NCI-H460 (cell line): ENCODE results near the gene PACSIN2. TPM values are rescaled to one million over a fixed set of nuclear protein-coding genes. Genes with fewer than 3 reads are reported as not detected.
"Not testable (repeated sequence)": the region's sequence is repeated elsewhere in the genome, so short reads cannot be mapped to it uniquely, and the experiment has no call there.

Source experiments
- DNase-seq: peaks from one replicate; pipeline ENCODE4 v3.0.0-alpha.2; 2016; ENCODE audit warnings: low read depth; ENCODE audit errors: extremely low read depth
- total RNA-seq: library from RNA; depleted of rRNA; stranded (reverse); fragments of >200 nt; shearing (Covaris generic); gene quantifications from 2 replicates; pipeline ENCODE4 v1.2.3, GENCODE V29; 2014

Gene PACSIN2
- total RNA-seq, 1 experiment from 2014 or later = 29.9 TPM

DNA sequence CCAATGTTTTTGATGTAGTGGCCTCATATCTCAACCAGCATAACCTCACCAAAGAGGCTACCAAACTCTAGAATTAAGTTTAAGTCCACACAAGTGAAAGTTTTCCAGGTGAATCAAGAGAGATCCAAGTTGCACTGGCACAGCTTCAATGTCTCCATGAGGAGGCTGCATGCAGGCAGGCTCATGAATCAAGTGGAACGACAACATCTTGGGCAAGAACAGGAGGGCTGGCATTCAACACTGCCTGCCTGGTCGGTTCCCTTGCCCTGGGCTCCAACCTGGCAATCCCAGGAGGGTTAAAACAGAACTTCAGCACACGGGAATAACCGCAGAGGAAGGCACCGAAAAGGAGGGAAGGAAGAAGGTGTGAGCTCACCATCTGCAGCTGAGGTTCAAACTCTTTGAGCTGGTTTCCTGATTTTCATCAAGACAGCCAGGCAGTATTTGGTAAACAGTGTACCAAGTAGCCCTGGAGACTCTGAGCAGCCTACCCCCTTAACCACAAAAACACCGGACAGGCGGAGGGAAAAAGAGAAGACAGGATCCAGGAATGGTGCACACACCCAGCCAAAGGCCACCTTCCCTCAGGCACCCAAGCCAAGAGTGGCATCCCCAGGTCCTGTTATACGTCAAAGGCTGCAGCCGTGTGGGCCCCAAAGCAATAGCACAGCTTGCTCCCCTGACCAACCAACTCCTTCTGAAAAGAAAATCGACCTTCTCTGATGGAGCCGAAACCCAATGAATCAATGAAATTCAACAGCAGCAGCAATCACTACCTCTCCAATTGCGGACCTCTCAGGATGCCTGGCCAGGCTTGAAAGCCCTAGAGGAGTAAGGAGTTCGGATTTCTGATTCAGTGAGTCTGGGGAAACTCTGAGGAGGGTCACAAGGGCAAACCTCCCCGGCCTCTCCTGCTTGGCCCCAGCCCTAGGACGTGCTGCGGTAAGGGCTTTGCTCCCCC is 1.3 kb downstream of the PACSIN2 start:
- DNase-seq = no peak

DNA sequence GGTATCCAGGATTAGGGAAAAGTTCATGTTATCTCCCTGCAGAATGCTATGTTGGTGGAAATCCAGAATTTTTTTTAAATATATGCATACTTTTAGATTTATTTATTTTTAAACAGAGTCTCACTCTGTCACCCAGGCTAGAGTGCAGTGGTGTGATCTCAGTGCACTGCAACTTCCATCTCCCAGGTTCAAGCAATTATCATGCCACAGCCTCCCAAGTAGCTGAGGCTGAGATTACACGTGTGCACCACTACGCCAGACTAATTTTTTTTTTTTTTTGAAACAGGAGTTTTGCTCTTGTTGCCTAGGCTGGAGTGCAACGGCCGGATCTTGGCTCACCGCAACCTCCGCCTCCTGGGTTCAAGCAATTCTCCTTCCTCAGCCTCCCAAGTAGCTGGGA is 2.6 kb downstream of the PACSIN2 start:
- DNase-seq = no peak

DNA sequence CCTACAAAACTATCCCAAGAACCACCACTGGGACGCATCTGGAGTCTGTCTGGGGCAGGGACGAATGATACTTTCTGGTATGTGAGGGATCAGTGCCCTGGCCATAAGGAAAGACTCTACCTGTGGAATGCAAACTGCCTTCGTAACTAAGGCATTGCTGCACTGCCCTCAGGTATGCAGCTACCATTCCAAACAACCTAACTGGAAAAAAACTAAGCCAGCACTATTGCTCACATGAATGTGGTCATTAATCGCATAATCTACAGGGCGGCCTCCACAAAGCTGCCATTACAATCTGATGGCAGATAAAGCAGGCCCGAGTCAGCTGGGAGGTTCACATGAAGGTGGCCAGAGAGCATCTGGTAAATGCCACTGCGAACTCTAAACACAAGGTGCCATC is 3.9 kb downstream of the PACSIN2 start:
- DNase-seq = no peak

DNA sequence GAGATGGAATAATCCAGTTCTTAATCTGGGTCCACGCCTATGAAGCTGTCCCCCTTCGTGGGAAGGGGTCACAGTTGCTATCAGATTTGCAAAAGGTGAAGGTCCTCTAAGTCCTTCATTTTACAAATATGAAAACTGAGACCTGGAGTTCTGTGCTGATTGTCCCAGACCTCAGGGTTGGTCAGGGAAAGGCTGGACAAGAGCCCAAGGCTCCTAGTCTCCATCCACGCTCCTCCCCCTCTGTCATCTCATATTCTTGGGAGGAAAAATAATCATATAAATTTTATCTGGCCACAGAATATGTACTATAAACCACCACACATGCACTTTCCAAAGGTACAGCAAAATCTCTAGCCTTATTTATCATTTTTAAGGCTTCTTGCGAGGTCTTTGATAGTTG is 5.5 kb downstream of the PACSIN2 start:
- no peak for DNase-seq

DNA sequence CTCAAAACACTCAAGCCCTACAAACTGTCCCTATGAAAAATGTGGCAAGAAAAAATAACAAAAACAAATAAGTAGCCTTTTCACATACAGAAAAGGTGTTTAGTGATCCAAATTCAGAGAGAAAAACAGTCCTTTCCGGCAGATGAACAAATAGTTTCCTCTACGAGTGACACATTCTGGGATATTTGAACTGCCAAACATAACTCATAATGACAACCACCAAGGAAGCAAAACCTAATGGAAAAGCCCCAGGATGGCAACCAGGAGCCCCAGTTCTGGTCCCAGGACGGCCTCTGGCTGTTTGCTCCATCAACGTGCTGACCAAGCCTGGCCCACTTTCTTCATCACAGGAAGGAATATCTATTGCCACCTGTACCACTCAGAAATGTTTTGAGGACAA is 6.0 kb downstream of the PACSIN2 start:
- DNase-seq = no peak

DNA sequence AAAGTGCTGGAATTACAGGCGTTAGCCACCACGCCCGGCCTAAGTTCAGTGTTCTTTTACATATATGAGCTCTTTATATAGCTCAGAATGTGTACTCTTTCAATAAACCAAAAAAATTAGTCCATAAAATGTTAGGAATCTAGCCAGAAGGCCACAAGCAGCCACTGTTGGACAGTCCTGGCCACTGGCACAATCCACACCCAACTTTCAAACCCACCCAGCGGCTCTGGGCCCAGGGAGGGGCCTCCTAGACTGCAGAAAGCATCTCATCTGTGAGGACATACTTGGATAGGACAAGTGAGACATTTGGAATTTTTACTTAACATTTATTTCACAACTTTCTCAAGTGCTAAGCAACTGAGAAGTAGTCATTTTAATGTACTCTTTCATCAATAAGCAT is 6.4 kb downstream of the PACSIN2 start:
- DNase-seq = no peak

DNA sequence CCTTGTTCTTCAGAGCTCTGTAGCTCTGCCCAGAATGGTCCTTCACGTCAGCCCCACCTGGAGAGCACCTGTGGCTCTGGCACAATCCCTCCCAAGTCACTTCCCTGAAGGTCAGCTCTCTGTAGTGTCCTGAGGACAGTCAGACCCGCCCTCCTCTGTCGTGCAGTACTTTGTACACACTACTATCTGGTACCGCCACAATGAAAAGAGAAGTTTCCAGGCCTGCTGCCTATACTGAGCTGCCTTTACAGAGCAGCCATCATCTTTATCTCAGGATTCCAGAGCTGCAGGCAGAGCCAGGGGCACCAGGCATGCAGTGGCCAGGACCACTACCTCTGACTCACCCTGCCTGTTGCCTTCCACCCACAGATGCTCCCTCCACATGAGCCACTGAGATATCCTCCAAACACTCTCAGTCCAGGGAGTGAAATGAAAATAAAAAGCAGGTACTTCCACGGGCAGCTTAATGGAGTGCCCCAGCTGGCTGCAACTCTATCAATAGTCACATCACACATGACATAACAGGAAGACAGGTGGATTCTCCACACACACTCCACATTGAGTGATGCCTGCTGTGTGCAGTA is 7.3 kb downstream of the PACSIN2 start:
- DNase-seq = no peak

DNA sequence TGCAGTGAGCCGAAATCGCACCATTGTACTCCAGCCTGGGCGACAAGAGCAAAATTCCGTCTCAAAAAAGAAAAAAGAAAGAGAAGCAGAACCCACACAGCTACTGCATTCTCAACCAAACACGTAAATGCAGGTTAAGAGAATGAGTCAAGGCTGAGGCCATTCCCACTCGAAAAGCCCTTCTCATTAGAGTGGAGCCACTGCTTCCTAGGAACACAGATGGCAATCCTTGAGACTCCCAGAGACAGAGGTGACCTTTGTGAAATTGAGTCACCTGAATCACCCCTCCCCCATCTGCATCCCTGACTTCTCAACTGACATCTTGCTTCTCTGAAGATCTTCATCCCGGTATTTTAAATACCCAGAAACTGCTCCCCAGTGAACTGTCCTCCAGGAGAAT is 8.2 kb downstream of the PACSIN2 start:
- DNase-seq = no peak

DNA sequence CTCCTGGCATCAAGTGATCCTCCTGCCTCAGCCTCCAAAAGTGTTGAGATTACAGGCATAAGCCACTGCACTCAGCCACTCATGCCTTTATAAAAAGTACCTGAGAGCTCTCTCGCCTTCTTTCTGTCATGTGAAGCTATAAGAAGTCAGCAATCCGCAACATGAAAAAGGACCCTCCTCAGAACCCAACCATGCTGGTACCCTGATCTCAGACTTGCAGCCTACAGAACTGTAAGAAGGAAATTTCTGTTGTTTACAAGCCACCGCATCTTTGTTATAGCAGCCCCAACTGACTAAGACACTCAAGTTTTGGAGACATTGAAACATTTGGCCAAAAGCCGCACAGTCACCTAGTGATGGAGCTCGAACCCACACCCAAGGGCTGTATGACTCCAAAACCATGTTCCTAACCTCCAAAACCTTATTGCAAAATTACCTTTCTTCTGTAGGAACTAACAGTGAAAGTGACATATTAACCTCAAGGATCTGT is 8.9 kb downstream of the PACSIN2 start:
- DNase-seq = no peak

DNA sequence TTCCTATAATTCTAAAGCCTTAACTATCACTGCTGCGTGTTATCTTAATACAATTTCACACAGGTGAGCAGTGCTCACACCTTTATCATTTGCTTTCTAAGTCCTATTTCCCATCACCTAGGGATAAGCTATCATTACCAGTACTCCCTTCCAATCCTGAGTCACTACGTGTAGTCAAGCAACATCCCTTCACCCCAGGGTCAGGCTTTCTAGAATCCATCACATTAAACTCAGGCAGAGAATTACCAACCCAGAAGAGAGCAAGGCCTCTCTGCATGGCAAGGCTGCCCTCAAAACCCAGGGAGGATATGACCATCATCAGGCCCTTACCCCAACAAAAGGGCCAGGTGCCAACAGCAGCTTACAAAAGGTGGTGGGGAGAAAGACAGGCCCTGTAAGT is 9.8 kb downstream of the PACSIN2 start:
- DNase-seq = no peak

DNA sequence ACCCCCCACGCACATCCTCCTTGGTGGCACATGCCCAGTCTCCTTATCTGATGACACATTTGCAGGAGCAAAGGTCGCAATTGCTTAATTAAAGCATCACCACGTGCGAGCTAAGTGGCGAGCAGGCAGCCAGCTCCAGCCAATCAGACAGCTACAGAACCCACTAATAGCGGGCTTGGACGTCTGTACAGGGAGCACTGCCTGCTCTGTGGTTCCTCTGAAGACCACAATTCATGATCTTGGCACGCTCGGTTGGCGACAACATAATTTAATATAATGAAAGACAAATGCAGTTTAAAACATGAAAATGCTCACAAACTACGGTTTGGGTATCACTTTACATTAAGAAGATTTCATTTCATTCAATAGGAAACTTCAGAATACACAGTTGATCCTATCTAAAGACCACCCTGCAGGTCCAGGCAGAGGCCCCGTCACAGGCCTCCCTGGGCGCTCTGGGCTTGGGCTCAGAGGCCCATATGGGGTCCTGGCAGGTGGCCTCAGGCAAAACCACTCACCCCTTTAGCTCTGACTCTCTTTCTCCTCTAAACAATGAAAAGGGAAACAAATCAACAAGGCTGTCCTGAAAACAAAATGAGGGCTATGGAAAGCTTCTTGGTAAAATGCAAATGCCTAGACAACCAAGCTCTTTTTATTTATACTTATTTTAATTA is 10.4 kb downstream of the PACSIN2 start:
- DNase-seq = no peak

DNA sequence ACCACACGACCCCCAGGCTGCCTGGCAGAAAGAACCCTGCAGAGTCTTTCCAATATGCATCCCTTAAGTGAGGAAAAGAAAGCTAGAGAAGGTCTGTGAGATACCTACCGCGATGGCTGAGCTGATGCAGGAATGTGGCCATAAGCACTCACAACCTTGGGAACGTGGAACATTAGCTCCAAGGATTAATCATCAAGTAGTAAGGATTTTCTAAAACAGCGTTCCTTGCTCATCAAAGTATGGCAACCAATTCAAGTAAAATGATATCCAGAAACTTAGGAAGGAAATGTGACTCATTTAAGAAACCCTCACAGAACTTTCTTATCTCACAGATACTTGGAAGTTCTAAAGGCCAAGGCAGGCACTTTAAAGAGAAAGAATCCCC is 12.8 kb downstream of the PACSIN2 start:
- DNase-seq = no peak

DNA sequence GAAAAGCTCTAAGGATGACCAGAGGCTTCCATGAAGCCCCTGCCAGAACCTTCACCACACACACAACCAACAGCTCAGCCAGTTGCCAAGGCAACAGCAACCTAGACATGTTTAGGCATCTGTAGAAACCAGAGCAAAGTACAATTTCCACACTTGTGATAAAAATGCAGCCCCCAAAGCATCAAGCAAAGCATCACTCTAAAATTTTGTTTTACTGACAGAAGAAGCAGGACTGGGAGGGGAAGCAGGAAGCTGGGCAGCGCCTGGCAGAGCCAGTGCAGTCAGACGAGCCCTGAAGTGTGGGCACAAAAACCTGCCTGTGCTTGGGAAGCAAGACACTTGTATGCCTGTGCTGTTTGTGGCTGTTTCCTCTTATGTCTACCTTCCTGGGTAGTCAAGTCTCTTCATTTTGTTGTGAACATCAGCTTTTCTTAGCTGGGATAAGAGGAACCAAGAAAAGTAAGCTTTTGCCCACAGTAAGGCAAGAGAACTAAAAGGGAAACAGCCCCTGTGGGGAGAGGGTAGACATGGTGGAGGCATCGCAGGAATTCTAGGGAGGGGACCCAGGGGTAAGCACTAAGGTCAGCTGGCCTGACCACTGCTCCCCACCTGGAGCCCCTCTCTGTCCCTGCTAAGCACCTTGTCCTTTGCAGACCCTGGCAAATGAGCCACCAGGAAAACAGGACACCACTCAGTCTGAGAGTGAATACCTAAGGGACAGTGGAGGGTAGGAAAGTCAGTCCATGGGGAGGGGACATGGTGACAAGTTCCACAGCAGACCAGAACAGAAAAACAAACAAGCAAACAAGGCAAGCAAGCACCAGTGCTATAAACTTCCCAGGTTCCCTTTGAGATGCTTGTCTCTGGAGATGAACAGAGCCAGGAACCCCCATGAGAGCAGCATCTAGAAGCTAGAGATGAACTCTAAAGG is 13.4 kb downstream of the PACSIN2 start:
- no peak for DNase-seq

DNA sequence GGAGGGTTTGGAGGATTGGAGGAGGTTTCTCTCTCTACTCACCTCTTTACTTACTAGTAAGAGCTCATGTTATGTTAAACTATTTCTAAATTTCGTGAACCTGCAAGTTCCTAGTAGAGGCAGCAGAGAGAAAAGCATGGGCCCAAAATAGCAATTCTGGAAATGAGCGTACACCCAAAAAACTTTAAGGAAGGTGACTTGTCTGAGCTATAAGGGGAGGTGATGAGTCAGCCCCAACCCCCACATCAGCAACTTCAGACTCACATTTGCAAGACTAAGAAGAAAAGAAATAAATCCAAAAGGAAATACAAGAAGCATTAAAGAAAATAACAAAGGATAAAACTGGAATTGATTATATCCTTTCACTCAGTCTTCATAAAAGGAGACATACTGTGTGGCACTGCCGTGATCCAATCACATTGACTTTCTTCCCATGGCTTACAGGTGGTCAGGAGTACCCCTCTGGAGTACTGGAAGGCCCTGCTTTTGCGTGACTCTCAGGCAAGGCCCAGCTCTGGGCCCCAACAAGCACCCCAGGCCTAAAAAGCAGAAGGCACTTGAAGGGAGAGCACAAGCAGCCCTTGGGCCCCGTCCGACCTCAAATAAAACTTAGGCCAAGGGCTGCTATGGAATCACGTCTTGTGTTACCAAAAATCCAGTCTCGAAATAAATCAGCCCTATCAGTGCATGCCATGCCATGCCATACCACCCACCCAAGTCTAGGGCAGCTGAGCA is 14.3 kb downstream of the PACSIN2 start:
- no peak for DNase-seq

DNA sequence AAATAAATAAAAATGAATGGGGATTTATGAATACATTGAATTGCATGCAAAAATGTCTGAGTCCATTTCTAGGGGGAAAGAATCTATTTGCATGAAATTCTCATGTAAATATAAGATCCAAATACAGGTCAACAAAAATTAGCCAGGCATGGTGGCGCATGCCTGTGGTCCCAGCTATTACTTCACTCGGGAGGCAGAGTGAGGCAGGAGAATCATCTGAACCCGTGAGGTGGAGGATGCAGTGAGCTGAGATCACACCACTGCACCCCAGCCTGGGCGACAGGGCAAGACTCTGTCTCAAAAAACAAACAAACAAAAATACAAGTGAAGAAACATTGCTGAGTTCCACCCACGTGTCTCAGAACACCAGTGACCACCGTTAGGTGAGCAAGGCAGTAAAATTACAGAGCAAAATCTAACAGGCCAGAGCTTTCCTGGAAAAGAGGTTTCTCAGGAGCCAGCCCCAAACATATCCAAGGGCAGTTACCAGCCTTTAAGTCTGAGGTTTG is 17.3 kb downstream of the PACSIN2 start:
- no peak for DNase-seq

DNA sequence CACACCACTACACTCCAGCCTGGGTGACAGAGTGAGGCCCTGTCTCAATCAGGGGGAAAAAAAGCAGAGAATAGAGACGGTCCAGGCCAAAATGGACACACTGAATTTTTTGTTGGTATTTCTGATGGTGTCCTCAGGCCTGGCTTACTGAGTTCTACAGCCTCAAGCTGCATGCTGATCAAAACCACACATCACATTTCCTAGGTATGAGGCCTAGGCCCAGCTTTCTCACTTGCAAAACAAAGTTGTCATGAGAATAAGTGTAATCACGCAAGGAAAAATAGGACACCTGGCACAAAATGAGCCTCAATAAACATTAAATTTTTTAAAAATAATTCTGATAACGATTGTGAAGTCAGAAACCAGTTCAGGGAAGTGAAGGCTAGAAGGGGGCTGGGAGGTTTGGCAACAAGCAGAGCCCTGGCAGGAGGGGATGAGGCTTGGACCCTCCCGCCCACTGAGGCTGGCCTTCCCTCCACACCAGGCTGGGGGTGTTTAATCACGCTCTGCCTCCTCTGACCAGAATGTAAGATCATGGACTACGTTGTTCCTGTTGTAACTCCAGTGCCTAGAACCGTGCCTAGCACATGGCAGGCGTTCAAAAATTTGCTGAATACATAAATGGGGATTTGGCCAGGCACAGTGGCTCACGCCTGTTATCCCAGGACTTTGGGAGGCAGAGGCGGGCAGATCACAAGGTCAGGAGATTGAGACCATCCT is 18.1 kb downstream of the PACSIN2 start:
- DNase-seq = no peak

DNA sequence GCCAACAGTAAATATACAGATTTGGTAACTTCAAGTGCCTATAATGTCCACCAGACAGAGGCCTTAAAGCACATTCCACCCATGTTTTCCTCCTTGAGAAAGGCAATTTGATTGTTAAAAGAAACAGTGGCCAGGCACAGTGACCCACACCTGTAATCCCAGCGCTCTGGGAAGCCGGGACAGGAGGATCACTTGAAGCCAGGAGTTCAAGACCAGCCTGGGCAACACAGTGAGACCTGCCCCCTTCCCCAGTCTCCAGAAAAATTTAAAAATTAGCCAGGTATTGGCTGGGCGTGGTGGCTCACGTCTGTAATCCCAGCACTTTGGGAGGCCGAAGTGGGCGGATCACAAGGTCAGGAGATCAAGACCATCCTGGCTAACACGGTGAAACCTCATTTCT is 19.3 kb downstream of the PACSIN2 start:
- DNase-seq = not testable (repeated sequence)

DNA sequence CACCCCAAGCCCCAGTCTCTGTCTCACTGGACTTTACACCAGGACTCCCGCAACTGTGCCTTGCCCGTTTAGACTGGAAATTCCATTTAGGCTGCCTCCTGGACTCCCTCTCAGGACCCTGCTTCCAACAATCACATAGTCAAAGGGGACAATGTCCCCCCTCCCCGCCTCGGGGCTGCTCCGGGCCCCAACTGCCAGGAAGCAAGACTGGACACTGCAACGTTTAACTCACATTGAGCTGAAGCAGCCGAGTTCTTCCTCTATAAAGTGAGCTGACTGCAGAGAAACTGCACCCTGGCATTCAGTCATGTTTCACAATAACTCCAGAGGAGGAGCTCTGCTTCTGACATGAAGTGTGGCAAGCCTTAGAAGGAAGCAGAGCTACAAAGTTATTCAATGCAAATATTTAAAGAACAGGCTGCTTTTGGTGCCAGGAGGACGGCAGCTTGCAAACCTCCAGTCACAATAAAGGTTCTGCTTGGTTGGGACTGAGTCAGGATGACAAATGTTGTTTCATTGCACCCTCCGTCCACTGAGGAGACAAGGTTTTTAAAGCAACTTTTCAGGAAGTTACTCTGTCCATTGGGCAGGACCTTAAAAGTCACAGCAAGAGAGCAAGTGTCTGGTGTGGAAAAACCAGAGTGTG is 19.9 kb downstream of the PACSIN2 start:
- peak; percentile 49 for DNase-seq
